Fibroblast of lung (primary cell): ENCODE data around the gene CCDC142.
"Not testable (repeated sequence)": the region's sequence is repeated elsewhere in the genome, so short reads cannot be mapped to it uniquely, and the experiment has no call there.

Experiments used
- EZH2 ChIP-seq: IDR thresholded peaks from 2 replicates; pipeline ENCODE4 v1.5.1; 2012; ENCODE audit warnings: low read length, control low read depth, mild to moderate bottlenecking; ENCODE audit errors: missing control alignments
- TF ChIP-seq, protein P1 (sequence below), 2 donors: IDR thresholded peaks in 1 of 2; conservative IDR thresholded peaks in 1 of 2; 1 replicate in 1 of 2; 2 replicates in 1 of 2; pipeline ENCODE4 v1.5.1; 2011 to 2012; ENCODE audit warnings: low read length in 2 of 2, control low read depth in 1 of 2, inconsistent platforms in 1 of 2, low read depth in 1 of 2, mild to moderate bottlenecking in 1 of 2

DNA sequence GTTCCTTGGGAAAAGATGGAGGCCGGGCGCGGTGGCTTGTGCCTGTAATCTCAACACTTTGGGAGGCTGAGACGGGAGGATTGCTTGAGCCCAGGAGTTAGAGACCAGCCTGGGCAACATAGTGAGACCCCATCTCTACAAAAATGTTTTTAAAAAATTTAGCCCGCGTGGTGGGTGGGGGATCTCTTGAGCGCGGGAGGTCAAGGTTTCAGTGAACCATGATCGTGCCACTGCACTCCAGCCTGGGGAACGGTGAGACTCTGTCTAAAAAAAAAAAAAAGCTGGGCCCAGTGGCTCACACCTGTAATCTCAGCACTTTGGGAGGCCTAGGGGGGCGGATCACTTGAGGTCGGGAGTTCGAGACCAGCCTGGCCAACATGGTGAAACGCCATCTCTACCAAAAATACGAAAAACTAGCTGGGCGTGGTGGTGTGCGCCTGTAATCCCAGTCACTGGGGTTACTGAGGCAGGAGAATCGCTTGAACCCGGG lies 922 bp upstream of the CCDC142 start:
- TF ChIP-seq, protein P1, sequence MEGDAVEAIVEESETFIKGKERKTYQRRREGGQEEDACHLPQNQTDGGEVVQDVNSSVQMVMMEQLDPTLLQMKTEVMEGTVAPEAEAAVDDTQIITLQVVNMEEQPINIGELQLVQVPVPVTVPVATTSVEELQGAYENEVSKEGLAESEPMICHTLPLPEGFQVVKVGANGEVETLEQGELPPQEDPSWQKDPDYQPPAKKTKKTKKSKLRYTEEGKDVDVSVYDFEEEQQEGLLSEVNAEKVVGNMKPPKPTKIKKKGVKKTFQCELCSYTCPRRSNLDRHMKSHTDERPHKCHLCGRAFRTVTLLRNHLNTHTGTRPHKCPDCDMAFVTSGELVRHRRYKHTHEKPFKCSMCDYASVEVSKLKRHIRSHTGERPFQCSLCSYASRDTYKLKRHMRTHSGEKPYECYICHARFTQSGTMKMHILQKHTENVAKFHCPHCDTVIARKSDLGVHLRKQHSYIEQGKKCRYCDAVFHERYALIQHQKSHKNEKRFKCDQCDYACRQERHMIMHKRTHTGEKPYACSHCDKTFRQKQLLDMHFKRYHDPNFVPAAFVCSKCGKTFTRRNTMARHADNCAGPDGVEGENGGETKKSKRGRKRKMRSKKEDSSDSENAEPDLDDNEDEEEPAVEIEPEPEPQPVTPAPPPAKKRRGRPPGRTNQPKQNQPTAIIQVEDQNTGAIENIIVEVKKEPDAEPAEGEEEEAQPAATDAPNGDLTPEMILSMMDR (conservative IDR thresholded peaks at IDR 0.05 in 1 of 2, IDR thresholded peaks at IDR 0.05 in 1 of 2; ENCODE audit: low read depth in 1 of 2, low read length in 2 of 2), result not testable (repeated sequence)
- not testable (repeated sequence) for TF ChIP-seq EZH2
